Uterus (tissue), 2 donors: Measurements from ENCODE around the gene CACNA2D4.

Experiments
- CTCF ChIP-seq, 4 experiments: fragments of 200-600 bp in 2 of 4; fragments of 450-650 bp in 2 of 4; sonication (generic) in 2 of 4; IDR thresholded peaks; one replicate each; pipeline ENCODE4 v1.5.1; 2016 to 2019; ENCODE audit warnings: antibody characterized with exemption in 4 of 4, mild to moderate bottlenecking in 2 of 4, moderate library complexity in 1 of 4
- POLR2A ChIP-seq, 2 donors: fragments of 450-650 bp; IDR thresholded peaks; one replicate each; pipeline ENCODE4 v1.6.1; 2016; ENCODE audit warnings: antibody characterized with exemption in 2 of 2, mild to moderate bottlenecking in 1 of 2, moderate library complexity in 1 of 2

GRCh38 chr12:1847411-1847810 lies 71.0 kb downstream of the CACNA2D4 start:
- TF ChIP-seq CTCF (IDR thresholded peaks at IDR 0.05) (no peak), POLR2A (IDR thresholded peaks at IDR 0.05) (no peak)
